ENCODE measurements around the gene SLC35F5. TPM values are rescaled to one million over a fixed set of nuclear protein-coding genes. Genes with fewer than 3 reads are reported as not detected.

The SLC35F5 gene
- total and polyA plus RNA-seq, 2 of the 4 experiments (the other 2 are of a cell fraction) = 30.5 to 93.4 TPM

DNA sequence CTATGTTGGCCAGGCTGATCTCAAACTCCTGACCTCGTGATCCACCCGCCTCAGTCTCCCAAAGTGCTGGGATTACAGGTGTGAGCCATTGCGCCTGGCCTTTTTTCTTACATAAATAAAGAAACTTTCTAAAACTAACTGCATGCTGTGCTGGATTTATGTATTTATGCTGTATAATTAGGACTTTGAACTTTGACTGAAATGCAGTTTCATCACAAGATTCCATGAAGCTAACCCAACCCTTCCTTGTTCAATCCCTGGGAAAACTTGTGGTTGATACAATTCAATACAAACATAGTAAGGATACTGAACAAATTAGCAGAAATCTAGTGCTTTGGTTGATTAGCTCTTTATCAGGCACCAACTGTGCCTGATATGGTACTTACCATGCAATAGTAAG is 20.9 kb upstream of the SLC35F5 start:
- in situ Hi-C loops (cut with MboI; ENCODE audit: low sequenced_read_pairs) = no loop called here
- BruUV-seq (replicated peaks) = no TSS peak

More for the DNA sequence above, 20.9 kb upstream of the SLC35F5 start:
- no peak overlapping the region for H3K9ac ChIP-seq (ENCODE audit: low read depth, low read length)
- dilution Hi-C loops (cut with HindIII; ENCODE audit: low sequenced_read_pairs, unreplicated experiment) = no loop called here
- no peak overlapping the region for H2AK5ac ChIP-seq (ENCODE audit: low read depth, low read length)
- H3K27ac ChIP-seq (ENCODE audit: insufficient read depth, low read length) = no peak overlapping the region
- H4K20me1 ChIP-seq (ENCODE audit: insufficient read depth, low read length) = no peaks in the 10 kb centered on the region
- POLR2A ChIA-PET (ENCODE audit: unreplicated experiment) = no interaction called here
- no peak overlapping the region for H4K5ac ChIP-seq (ENCODE audit: low read depth, low read length)
- H2BK120ac ChIP-seq (ENCODE audit: low read depth, low read length) = no peak overlapping the region
- H3K4me3 ChIP-seq (ENCODE audit: insufficient read depth, low read depth, low read length) = no peak overlapping the region
- TF ChIP-seq CTCF (conservative IDR thresholded peaks at IDR 0.05; ENCODE audit: low read depth, low read length) = no peak
- no peak for TF ChIP-seq ELK1 (IDR thresholded peaks at IDR 0.05; ENCODE audit: borderline replicate concordance, low read depth, low read length)
- TF ChIP-seq MAZ (IDR thresholded peaks at IDR 0.05; ENCODE audit: borderline replicate concordance, low read depth, low read length) = no peak
- TF ChIP-seq CEBPB (IDR thresholded peaks at IDR 0.05; ENCODE audit: low read depth, low read length) = no peak
- no peak for TF ChIP-seq RFX5 (IDR thresholded peaks at IDR 0.05; ENCODE audit: low read depth, low read length)
- no peak for TF ChIP-seq FOS (IDR thresholded peaks at IDR 0.05; ENCODE audit: low read depth, low read length)
- no peak for TF ChIP-seq MAFK (IDR thresholded peaks at IDR 0.05; ENCODE audit: low read depth, low read length)
- no peak for TF ChIP-seq RCOR1 (IDR thresholded peaks at IDR 0.05; ENCODE audit: insufficient replicate concordance, low read length)
- no peak for TF ChIP-seq POLR2A (IDR thresholded peaks at IDR 0.05; ENCODE audit: low read depth, low read length)
- no peak for TF ChIP-seq MXI1 (IDR thresholded peaks at IDR 0.05; ENCODE audit: borderline replicate concordance, low read depth, low read length)
- TF ChIP-seq NFE2L2 (IDR thresholded peaks at IDR 0.05; ENCODE audit: low read depth, low read length) = no peak
- no peak for TF ChIP-seq RAD21 (IDR thresholded peaks at IDR 0.05; ENCODE audit: low read length)
- TF ChIP-seq BHLHE40 (IDR thresholded peaks at IDR 0.05; ENCODE audit: low read depth, low read length) = no peak
- TF ChIP-seq, protein P1, sequence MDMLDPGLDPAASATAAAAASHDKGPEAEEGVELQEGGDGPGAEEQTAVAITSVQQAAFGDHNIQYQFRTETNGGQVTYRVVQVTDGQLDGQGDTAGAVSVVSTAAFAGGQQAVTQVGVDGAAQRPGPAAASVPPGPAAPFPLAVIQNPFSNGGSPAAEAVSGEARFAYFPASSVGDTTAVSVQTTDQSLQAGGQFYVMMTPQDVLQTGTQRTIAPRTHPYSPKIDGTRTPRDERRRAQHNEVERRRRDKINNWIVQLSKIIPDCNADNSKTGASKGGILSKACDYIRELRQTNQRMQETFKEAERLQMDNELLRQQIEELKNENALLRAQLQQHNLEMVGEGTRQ (IDR thresholded peaks at IDR 0.05; ENCODE audit: low read depth, low read length) = no peak
- TF ChIP-seq CHD1 (IDR thresholded peaks at IDR 0.05; ENCODE audit: low read depth, low read length) = no peak
- no peak for TF ChIP-seq SMC3 (IDR thresholded peaks at IDR 0.05; ENCODE audit: low read depth, low read length)
- no peak overlapping the region for H2BK20ac ChIP-seq (ENCODE audit: low read depth, low read length)
- H3K9me1 ChIP-seq (ENCODE audit: insufficient read depth, low read length) = no peaks in the 10 kb centered on the region
- H3K23ac ChIP-seq (ENCODE audit: low read depth, low read length) = no peak overlapping the region
- no peaks in the 10 kb centered on the region; the same call in 1 of the 2 replicates for H3K27me3 ChIP-seq (ENCODE audit: control insufficient read depth, insufficient read depth, low read length)
- H3K9me3 ChIP-seq (ENCODE audit: control insufficient read depth, insufficient read depth, low read length) = no peaks in the 10 kb centered on the region
- H3K18ac ChIP-seq (ENCODE audit: low read depth, low read length) = no peak overlapping the region
- H4K91ac ChIP-seq (ENCODE audit: insufficient read depth, low read depth, low read length) = no peak overlapping the region
- H3K79me1 ChIP-seq (ENCODE audit: low read depth in 1 of 2, low read length in 2 of 2) = no peaks in the 10 kb centered on the region
- no peak overlapping the region for H3K4ac ChIP-seq (ENCODE audit: low read depth, low read length)
- intact Hi-C loops (cut with micrococcal nuclease) = no loop called here
- H4K8ac ChIP-seq (ENCODE audit: low read depth in 2 of 2, low read length in 2 of 2) = no peak overlapping the region
- H3K36me3 ChIP-seq (ENCODE audit: control insufficient read depth, insufficient read depth, low read length) = no peaks in the 10 kb centered on the region
- DNase-seq (no peak), ATAC-seq (ENCODE audit: low read depth) (no peak)
- no peak overlapping the region for H2BK5ac ChIP-seq (ENCODE audit: low read depth, low read length, poor library complexity, severe bottlenecking)
- no peak overlapping the region for H2AK9ac ChIP-seq (replicated peaks; ENCODE audit: low read depth, low read length, poor library complexity)
- no peak overlapping the region for H2AFZ ChIP-seq (replicated peaks; ENCODE audit: low read length, poor library complexity)
- H3K4me2 ChIP-seq (ENCODE audit: low read depth, low read length) = no peak overlapping the region
- H2BK15ac ChIP-seq (ENCODE audit: low read depth, low read length) = no peak overlapping the region
- CTCF ChIA-PET = no interaction called here
- H3K4me1 ChIP-seq (ENCODE audit: control insufficient read depth, insufficient read depth, low read length) = no peaks in the 10 kb centered on the region
- no peak overlapping the region for H3K56ac ChIP-seq (ENCODE audit: extremely low read depth, insufficient read depth, low read length)
- H3K14ac ChIP-seq (replicated peaks; ENCODE audit: low read depth, low read length) = no peak overlapping the region
- WGBS, 2 experiments (ENCODE audit: extremely low coverage in 2 of 2, insufficient read length in 1 of 2) = no CpG with 5 or more reads among the region's 3 CpGs
